H1 (cell line): ENCODE measurements around the gene CYGB. TPM values are rescaled to one million over a fixed set of nuclear protein-coding genes. Genes with fewer than 3 reads are reported as not detected.
A peak's percentile ranks its signal among the peaks of the same experiment; 100 is the strongest.

Source experiments
- CTCF ChIA-PET: fragments of 300-600 bp; sonication (Branson Sonifier 250); formaldehyde crosslinking; loops from one replicate; lab custom pipeline; 2021; ENCODE audit not compliant: partially characterized antibody; lab: Charles Lee
- POLR2A ChIA-PET: fragments of 300-600 bp; sonication (Branson Sonifier 250); formaldehyde crosslinking; loops from one replicate; lab custom pipeline; 2021; ENCODE audit warnings: inconsistent platforms; ENCODE audit not compliant: partially characterized antibody; lab: Charles Lee
- DNase-seq, 2 experiments: peaks; one replicate each; pipeline versions ENCODE4 v3.0.0 to v3.0.0-alpha.2; 2010 to 2022; ENCODE audit warnings: low spot score in 2 of 2, low read depth in 1 of 2, mixed read lengths in 1 of 2
- FAIRE-seq: peaks from 2 replicates; lab custom pipeline; 2011; peaks lifted over from hg19 to GRCh38; lab: Jason Lieb, UNC
- H2AFZ ChIP-seq: 2 replicates; pipeline ENCODE4 v1.8.1; 2012; ENCODE audit warnings: low read length, inconsistent platforms
- H2AK5ac ChIP-seq: 2 replicates; pipeline ENCODE4 v1.6.1; 2013; ENCODE audit warnings: low read depth, low read length
- H2BK120ac ChIP-seq: replicated peaks from 2 replicates; pipeline ENCODE3; 2013; ENCODE audit warnings: low read depth, low read length, inconsistent platforms
- H2BK12ac ChIP-seq: 2 replicates; pipeline ENCODE4 v1.6.1; 2013; ENCODE audit warnings: low read depth, low read length
- H2BK15ac ChIP-seq: 2 replicates; pipeline ENCODE4 v1.6.1; 2013; ENCODE audit warnings: low read length
- H2BK20ac ChIP-seq: 2 replicates; pipeline ENCODE4 v1.6.1; 2013; ENCODE audit warnings: low read length
- H2BK5ac ChIP-seq: 2 replicates; pipeline ENCODE4 v1.6.1; 2013; ENCODE audit warnings: low read depth, low read length
- H3K14ac ChIP-seq: 2 replicates; pipeline ENCODE4 v1.6.1; 2013; ENCODE audit warnings: inconsistent platforms; ENCODE audit not compliant: insufficient read length
- H3K18ac ChIP-seq: 2 replicates; pipeline ENCODE4 v1.6.1; 2013; ENCODE audit warnings: low read length; ENCODE audit errors: extremely low read depth
- H3K23ac ChIP-seq: 2 replicates; pipeline ENCODE4 v1.6.1; 2013; ENCODE audit warnings: inconsistent platforms; ENCODE audit not compliant: insufficient read length
- H3K23me2 ChIP-seq: 2 replicates; pipeline ENCODE4 v1.6.1; 2013; ENCODE audit warnings: low read depth, low read length
- H3K27ac ChIP-seq: 2 replicates; pipeline ENCODE4 v1.6.1; 2011; ENCODE audit warnings: low read depth, low read length, inconsistent platforms
- H3K27me3 ChIP-seq, 4 experiments: replicated peaks in 1 of 4; 1 replicate in 1 of 4; 2 replicates in 3 of 4; pipeline versions ENCODE4 v1.6.1 to v1.8.1; 2011 to 2013; ENCODE audit warnings: low read length in 3 of 4, mild to moderate bottlenecking in 3 of 4, inconsistent platforms in 2 of 4, mixed read lengths in 2 of 4, moderate library complexity in 1 of 4; ENCODE audit not compliant: control insufficient read depth in 3 of 4, insufficient read depth in 3 of 4; ENCODE audit errors: extremely low read depth in 1 of 4
- H3K36me3 ChIP-seq, 4 experiments: 2 replicates each; pipeline versions ENCODE4 v1.6.1 to v1.8.1; 2011 to 2013; ENCODE audit warnings: mild to moderate bottlenecking in 4 of 4, low read length in 3 of 4, moderate library complexity in 2 of 4, control low read depth in 1 of 4, inconsistent platforms in 1 of 4; ENCODE audit not compliant: insufficient read depth in 4 of 4, control insufficient read depth in 2 of 4
- H3K4ac ChIP-seq: replicated peaks from 2 replicates; pipeline ENCODE3; 2013; ENCODE audit warnings: low read length, low read depth, mixed read lengths, inconsistent platforms; ENCODE audit not compliant: insufficient read length
- H3K4me1 ChIP-seq, 4 experiments: replicated peaks in 1 of 4; 1 replicate in 1 of 4; 2 replicates in 3 of 4; pipeline versions ENCODE4 v1.6.1 to v1.8.1; 2011 to 2013; ENCODE audit warnings: low read length in 3 of 4, inconsistent platforms in 2 of 4, mixed read lengths in 1 of 4; ENCODE audit not compliant: insufficient read depth in 4 of 4, control insufficient read depth in 3 of 4
- H3K4me2 ChIP-seq, 2 experiments: 2 replicates each; pipeline versions ENCODE4 v1.6.1 to v1.8.1; 2011 to 2013; ENCODE audit warnings: low read depth in 2 of 2, low read length in 2 of 2, control low read depth in 1 of 2, inconsistent platforms in 1 of 2, mild to moderate bottlenecking in 1 of 2; ENCODE audit not compliant: insufficient read depth in 1 of 2
- H3K4me3 ChIP-seq, 4 experiments: fragments of 200-600, 300-600 bp in 1 of 4; sonication (generic), shearing (Covaris generic), sonication (Bioruptor Twin) in 1 of 4; 2 replicates each; pipeline versions ENCODE4 v1.5.1 to v1.8.1; 2011 to 2016; ENCODE audit warnings: low read length in 4 of 4, low read depth in 3 of 4, control low read depth in 2 of 4, inconsistent platforms in 2 of 4, mild to moderate bottlenecking in 2 of 4, mixed read lengths in 1 of 4, moderate library complexity in 1 of 4; ENCODE audit not compliant: insufficient read depth in 2 of 4; ENCODE audit errors: extremely low read depth in 1 of 4
- H3K56ac ChIP-seq: replicated peaks from 2 replicates; pipeline ENCODE3; 2013; ENCODE audit warnings: low read depth, mild to moderate bottlenecking, mixed read lengths, low read length, inconsistent platforms; ENCODE audit not compliant: insufficient read length
- H3K79me1 ChIP-seq: 2 replicates; pipeline ENCODE4 v1.6.1; 2013; ENCODE audit warnings: low read depth, low read length, control low read depth
- H3K79me2 ChIP-seq, 2 experiments: 2 replicates each; pipeline versions ENCODE4 v1.6.1 to v1.8.1; 2012 to 2013; ENCODE audit warnings: low read length in 2 of 2, mild to moderate bottlenecking in 2 of 2, inconsistent platforms in 1 of 2; ENCODE audit not compliant: insufficient read depth in 2 of 2, control insufficient read depth in 1 of 2
- H3K9ac ChIP-seq, 4 experiments: replicated peaks in 1 of 4; 1 replicate in 1 of 4; 2 replicates in 3 of 4; pipeline versions ENCODE4 v1.6.1 to v1.8.1; 2011 to 2013; ENCODE audit warnings: low read depth in 3 of 4, low read length in 3 of 4, control low read depth in 2 of 4, mild to moderate bottlenecking in 2 of 4, moderate library complexity in 2 of 4, inconsistent platforms in 1 of 4; ENCODE audit errors: extremely low read depth in 1 of 4
- H3K9me3 ChIP-seq, 2 experiments: 2 replicates each; pipeline versions ENCODE4 v1.6.1 to v1.8.1; 2012 to 2013; ENCODE audit warnings: mild to moderate bottlenecking in 2 of 2, moderate library complexity in 2 of 2, control low read depth in 1 of 2, inconsistent platforms in 1 of 2, low read depth in 1 of 2, low read length in 1 of 2, mixed read lengths in 1 of 2; ENCODE audit not compliant: insufficient read depth in 2 of 2
- H4K20me1 ChIP-seq, 2 experiments: replicated peaks in 1 of 2; 2 replicates each; pipeline versions ENCODE3 to v1.8.1; 2011 to 2013; ENCODE audit warnings: inconsistent platforms in 2 of 2, low read length in 2 of 2, mild to moderate bottlenecking in 1 of 2; ENCODE audit not compliant: insufficient read depth in 2 of 2, control insufficient read depth in 1 of 2
- H4K5ac ChIP-seq: 2 replicates; pipeline ENCODE4 v1.6.1; 2013; ENCODE audit warnings: low read length, low read depth, mixed read lengths, inconsistent platforms; ENCODE audit not compliant: insufficient read length
- H4K8ac ChIP-seq: 2 replicates; pipeline ENCODE4 v1.8.0; 2013; ENCODE audit warnings: mild to moderate bottlenecking, moderate library complexity, low read length, inconsistent platforms; ENCODE audit not compliant: insufficient read depth; ENCODE audit errors: extremely low read depth
- H4K91ac ChIP-seq: replicated peaks from 2 replicates; pipeline ENCODE3; 2013; ENCODE audit warnings: low read length, mixed read lengths, inconsistent platforms; ENCODE audit not compliant: insufficient read length
- POLR2A ChIP-seq, 2 experiments: IDR thresholded peaks; 1 replicate in 1 of 2; 2 replicates in 1 of 2; pipeline ENCODE4 v1.6.1; 2011; ENCODE audit warnings: low read depth in 2 of 2, low read length in 2 of 2, mild to moderate bottlenecking in 2 of 2; ENCODE audit errors: control extremely low read depth in 1 of 2
- POLR2AphosphoS5 ChIP-seq: IDR thresholded peaks from 2 replicates; pipeline ENCODE4 v1.6.1; 2011; ENCODE audit warnings: low read depth, low read length
- WGBS, 2 experiments: shearing (Covaris generic) in 1 of 2; methylation state at CpG; one replicate each; pipeline versions ENCODE4 v1.1.6 to v1.1.7; 2013 to 2015; ENCODE audit warnings: low lambda C conversion rate in 2 of 2, mixed read lengths in 2 of 2, inconsistent platforms in 1 of 2, low coverage in 1 of 2, missing lambda C conversion rate in 1 of 2; ENCODE audit not compliant: insufficient replicate concordance in 2 of 2, insufficient coverage in 1 of 2, insufficient read length in 1 of 2; ENCODE audit errors: extremely low coverage in 1 of 2, missing lambda C conversion rate in 1 of 2; 5-methylcytosine and 5-hydroxymethylcytosine counted together
- polyA plus RNA-seq, 7 experiments: library from polyadenylated mRNA; depleted of rRNA in 3 of 7; stranded (reverse) in 5 of 7; unstranded in 2 of 7; fragments of >200 nt in 5 of 7; fragments of 200-250 nt in 2 of 7; gene quantifications; 1 replicate in 5 of 7; 2 replicates in 1 of 7; 4 replicates in 1 of 7; pipeline versions ENCODE4 v1.2.1 to v1.2.3, GENCODE V29; 2011 to 2013; ENCODE audit warnings: missing spikeins in 2 of 7, mixed read lengths in 2 of 7
- total RNA-seq: library from RNA; stranded (reverse); fragmentation: NEBNext Ultra II Directional; extraction: Animal tissue kit (Norgen Biotek cat#: 25700); gene quantifications from 2 replicates; pipeline ENCODE4 v1.2.1, GENCODE V29; 2021

Gene CYGB
- total and polyA plus RNA-seq, 2 of the 8 experiments (the other 6 are each of a cell fraction or from before 2014, with no cell fraction given) = 2.7 to 3.7 TPM

DNA sequence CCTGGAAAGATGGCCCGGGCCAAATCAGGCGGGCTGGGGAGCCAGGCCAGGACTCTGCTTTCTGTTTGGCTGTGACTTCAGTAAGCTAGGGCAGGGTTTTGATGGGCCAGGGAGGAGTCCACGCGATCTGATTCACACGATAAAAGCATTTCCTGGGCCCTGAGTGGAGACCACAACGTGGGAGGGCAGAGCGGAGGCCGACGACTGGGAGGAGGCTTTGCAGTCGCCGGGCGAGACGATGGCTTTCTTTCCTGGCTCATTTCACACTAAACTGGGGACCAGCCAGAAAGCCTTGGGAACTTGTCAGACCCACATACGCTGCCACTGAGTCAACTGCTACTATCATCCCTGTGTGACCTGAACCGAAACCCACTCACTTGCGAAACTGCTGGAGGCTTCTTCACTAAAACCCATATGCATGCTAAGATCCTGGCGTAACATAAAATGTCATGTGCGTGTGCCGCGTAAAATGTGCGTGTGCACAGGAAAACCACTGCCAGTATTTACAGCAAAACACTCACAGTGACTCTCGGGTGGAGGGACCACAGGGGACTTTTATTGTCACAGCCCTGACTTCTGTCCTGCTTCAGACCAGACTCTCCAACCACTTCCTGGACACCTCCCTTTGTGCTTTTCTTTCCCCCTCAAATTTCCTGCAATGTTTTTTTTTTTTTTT lies 22.1 kb downstream of the CYGB start:
- H3K4me2 ChIP-seq = no peak overlapping the region
- WGBS, 2 experiments = 94% methylated on average over 22 of the region's 22 CpGs; no CpG with 5 or more reads in 1 of the 2 experiments
- CTCF ChIA-PET = interaction anchor here (0.9 to 3.7 kb wide), 8 partner anchors 10 to 199 kb away, joined by 3 to 15 read pairs (median 4); no protein-coding TSS in a partner anchor
- TF ChIP-seq POLR2A (IDR thresholded peaks at IDR 0.05; ENCODE audit: control extremely low read depth in 1 of 2, low read depth in 2 of 2, low read length in 2 of 2) = no peak
- TF ChIP-seq POLR2AphosphoS5 = no peak

More for the DNA sequence above, 22.1 kb downstream of the CYGB start:
- Histone ChIP-seq H2BK12ac (no peak overlapping the region), H3K18ac (no peak overlapping the region), H3K23me2 (no peaks in the 10 kb centered on the region), H3K56ac (no peak overlapping the region), H2BK15ac (no peak overlapping the region), H3K9ac (no peak overlapping the region), H3K4ac (no peak overlapping the region), H2AFZ (no peak overlapping the region), H2AK5ac (no peak overlapping the region), H4K5ac (no peak overlapping the region), H4K20me1 (peaks cover 0 to 1% of the 10 kb centered on the region in 2 experiments), H3K23ac (no peak overlapping the region), H2BK120ac (no peak overlapping the region), H4K91ac (no peak overlapping the region), H3K36me3 (no peaks in the 10 kb centered on the region), H3K14ac (no peak overlapping the region), H3K4me1 (peaks cover 0 to 4% (median 0%) of the 10 kb centered on the region in 4 experiments; a peak in 3 of 7 replicates), H2BK20ac (no peak overlapping the region), H3K79me2 (no peaks in the 10 kb centered on the region), H3K4me3 (no peak overlapping the region), H3K9me3 (no peaks in the 10 kb centered on the region), H3K79me1 (no peaks in the 10 kb centered on the region), H3K27ac (no peak overlapping the region), H4K8ac (peak overlapping the region; percentile 65; the same call in 1 of the 2 replicates), H3K27me3 (no peaks in the 10 kb centered on the region), H2BK5ac (no peak overlapping the region)
- FAIRE-seq = no peak
- DNase-seq = no peak
- POLR2A ChIA-PET = no interaction called here
